Activated naive CD4-positive, alpha-beta T cell (primary cell): Measurements from ENCODE around the gene GAL3ST2.
"Not testable (repeated sequence)": the region's sequence is repeated elsewhere in the genome, so short reads cannot be mapped to it uniquely, and the experiment has no call there.

Experiments
- DNase-seq, 4 experiments: peaks; one replicate each; lab custom pipeline; 2025; lab: John Stamatoyannopoulos, UW

The GAL3ST2 gene

DNA sequence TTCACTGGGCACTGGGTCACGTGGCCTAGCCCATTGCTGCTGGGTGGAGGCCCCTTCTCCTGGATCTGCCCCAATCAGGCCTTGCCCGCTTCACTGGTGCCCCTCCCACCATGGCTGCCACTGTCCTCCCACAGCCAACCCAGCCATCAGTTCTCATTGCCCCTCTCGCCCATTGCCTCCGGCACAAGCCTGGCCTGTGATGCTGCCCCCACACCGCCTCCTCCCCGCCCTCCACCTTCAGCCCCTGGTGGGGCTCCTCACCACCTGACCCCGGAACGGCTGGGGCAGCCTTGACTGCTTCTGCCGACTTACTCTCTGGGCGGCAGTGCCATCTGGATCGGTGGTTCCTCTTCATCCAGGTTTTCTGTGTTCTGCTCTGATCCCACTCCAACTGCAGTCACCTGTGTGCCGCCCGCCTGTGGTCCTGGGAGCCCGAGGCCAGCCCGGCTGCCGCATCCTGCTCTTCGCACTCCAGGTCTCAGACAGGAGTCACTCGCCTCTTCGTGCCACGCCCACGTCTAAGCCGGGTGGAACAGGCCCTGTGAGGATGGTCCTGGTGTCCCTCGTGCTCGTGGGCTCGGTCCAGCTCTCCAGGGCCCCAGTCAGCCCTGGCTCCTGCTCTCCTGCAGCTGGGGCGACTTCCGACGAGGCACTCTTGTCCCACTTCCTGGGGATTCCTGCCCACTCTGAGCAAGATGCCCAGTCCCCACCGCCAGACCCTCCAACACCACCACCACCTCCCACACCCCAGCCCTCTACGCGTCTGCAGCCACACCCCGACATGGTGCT, 28.0 kb upstream of the GAL3ST2 start:
- no peak for DNase-seq

- no peak for DNase-seq
Measured at GRCh38 chr2:241750076-241750840, 26.4 kb upstream of the GAL3ST2 start.

DNA sequence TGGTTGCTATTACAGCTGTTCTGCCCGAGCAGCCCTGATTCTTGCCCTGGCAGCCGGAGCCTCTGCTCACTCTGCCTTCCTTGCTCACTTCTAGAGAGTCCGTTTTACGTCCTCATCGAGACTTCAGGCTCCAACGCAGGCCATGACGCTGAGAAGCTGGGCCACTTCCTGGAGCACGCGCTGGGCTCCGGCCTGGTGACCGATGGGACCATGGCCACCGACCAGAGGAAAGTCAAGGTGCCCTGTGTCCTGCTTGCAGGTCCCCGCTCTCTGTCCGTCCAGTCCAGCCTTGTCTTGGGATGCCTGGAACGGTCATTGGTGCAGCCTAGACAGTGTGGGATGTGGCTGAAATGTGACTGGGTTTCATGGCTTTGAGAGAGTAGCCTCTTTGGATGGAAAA, 25.5 kb upstream of the GAL3ST2 start:
- no peak for DNase-seq

- no peak for DNase-seq
Measured at GRCh38 chr2:241751776-241752175, 24.8 kb upstream of the GAL3ST2 start.

DNA sequence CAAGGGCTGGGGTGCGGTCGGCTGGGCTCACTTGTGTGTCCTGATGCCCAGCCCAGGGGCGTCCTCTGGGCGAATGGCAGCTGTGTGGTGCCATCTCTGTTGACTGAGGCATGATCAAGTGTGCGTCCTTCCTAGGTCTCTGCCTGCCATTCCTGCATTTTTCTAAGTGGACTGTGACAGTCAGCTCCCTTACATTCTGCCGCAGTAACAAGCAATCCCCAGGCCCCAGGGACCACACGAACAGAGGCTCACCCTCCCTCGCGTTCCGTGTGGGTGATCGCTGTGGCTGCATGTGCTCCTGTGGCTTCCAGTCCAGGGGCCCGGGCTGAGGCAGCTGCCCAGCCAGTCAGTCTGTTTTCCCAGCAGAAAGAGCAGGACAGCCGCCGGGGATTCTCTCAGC, 24.4 kb upstream of the GAL3ST2 start:
- DNase-seq, result no peak

GRCh38 chr2:241752689-241753276, 23.8 kb upstream of the GAL3ST2 start:
- DNase-seq, result no peak

- no peak for DNase-seq
Measured at GRCh38 chr2:241753493-241753892, 23.1 kb upstream of the GAL3ST2 start.

GRCh38 chr2:241754042-241754441, 22.6 kb upstream of the GAL3ST2 start:
- no peak for DNase-seq

DNA sequence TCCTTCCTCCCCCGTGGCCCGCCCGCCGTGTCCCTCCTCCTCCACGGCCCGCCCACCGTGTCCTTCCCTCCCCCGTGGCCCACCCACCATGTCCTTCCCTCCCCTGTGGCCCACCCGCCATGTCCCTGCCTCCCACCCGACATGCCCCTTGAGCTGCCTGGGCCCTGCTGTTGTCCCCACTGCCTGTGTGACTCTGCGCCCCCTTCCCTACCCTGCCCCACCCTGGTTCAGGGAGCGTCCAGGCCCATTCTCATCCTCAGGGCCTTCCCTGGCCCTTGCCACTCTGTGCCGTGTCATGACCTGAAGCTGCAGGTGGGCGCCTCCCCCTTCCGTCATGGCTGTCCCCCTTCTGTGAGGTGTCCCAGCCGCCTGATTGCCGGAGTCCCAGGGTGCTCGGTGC, 21.5 kb upstream of the GAL3ST2 start:
- no peak for DNase-seq

DNA sequence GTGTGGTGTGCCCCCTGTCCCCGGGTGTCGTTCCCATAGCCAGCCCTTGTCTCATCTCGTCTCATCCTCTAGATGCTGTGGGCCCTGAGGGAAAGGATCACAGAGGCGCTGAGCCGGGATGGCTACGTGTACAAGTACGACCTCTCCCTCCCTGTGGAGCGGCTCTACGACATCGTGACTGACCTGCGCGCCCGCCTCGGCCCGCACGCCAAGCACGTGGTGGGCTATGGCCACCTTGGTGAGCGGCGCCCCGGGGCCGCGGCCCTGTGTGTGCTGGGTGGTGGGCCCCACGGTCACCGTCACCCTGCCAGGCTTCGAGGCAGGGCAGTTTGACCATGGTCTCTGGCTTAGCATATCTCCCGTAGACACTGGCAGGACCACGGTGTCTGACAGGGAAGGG, 20.8 kb upstream of the GAL3ST2 start:
- DNase-seq, result no peak

DNA sequence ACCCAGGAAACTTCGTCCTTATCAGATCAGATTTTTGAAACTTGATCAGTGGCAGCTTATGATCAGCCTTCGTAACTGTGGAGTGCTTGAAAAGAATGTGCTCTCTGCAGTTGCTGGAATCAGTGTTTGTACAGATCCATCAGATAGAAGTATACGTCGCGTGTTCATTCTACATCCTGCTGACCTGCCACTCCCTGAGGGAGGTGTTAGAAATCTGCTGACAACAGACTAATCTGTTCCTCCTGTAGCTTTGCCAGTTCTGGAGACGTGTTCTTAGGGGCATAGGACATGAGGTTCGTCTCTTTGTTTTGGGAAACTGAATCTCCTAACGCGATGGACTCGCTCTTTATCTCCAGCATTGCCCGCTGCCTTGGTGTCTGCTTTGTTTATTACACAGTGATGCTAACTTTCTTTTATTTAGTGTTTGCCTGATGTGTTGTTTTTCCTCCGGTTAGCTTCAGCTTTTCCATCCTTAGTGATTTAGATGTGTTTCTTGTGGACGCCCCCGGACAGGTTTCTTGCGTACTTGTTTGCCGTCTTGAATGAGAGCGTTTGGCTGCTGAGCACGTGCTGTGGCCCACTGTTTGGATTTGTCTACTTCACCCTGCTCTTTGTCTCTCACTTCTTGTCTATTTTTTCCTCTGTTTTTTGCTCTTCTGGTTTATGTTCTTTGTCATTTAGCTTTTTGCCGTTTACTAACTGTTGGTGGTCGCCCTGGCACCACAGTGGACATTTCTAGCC, 17.4 kb upstream of the GAL3ST2 start:
- no peak for DNase-seq

- DNase-seq, result not testable (repeated sequence)
Measured at GRCh38 chr2:241759893-241760292, 16.7 kb upstream of the GAL3ST2 start.

DNA sequence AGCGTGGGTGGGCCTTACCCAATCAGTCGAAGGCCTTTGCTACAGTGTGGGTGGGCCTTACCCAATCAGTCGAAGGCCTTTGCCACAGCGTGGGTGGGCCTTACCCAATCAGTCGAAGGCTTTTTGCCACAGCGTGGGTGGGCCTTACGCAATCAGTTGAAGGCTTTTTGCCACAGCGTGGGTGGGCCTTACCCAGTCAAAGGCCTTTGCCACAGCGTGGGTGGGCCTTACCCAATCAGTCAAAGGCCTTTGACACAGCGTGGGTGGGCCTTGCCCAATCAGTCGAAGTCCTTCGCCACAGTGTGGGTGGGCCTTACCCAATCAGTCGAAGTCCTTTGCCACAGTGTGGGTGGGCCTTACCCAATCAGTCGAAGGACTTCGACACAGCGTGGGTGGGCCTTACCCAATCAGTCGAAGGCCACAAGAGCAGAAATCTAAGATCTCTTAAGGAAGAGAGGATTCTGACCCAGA, 16.3 kb upstream of the GAL3ST2 start:
- no peak for DNase-seq

GRCh38 chr2:241762321-241762932, 14.2 kb upstream of the GAL3ST2 start:
- no peak for DNase-seq

DNA sequence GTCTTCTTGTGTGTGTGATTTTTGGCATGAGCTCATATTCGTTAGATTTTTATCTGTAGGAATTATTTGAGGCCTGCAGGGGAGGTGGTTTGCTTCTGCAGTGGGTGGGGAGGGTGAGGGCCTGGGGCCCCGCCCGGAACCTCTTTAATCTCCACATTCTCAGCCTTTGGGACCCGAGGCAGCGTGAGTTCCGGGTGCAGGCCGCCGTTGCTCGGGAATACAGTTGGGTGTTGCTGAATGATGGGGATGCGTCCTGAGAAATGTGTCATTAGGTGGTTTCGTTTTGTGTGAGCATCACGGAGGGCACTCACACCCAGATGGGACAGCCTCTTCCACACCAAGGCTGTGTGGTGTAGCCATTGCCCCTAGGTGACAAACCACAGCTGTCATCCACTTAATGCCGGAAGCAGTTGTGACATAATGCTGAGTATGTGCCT, 13.7 kb upstream of the GAL3ST2 start:
- DNase-seq, result no peak

DNA sequence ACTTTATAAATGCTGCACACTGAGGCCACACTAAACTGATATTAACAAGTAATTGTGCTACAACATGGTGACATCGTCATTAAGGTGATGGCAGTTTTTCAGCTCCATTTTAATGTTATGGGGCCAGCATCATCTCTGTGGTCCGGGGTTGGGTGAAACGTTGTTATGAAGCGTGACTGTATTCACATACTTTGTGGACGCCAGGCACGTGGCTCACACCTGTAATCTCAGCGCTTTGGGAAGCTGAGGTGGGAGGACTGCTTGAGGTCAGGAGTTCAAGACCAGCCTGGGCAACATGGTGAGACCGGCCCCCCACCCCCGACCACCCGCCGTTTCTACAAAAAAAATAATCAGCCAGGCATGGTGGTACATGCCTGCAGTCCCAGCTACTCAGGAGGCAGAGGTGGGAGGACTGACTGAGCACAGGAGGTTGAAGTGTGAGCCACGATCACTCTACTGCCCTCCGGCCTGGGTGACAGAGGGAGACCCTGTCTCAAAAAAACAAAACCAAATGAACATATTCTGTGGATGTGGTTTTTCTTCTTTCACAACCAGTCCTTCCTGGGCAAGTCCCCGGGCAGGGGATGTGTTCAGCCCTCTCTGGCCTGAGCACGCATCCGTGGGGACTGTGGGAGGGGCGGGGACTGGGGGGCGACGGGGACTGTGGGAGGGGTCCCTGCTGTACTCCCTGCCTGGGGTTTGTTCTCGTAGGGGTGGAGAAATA, 12.9 kb upstream of the GAL3ST2 start:
- DNase-seq, result no peak

DNA sequence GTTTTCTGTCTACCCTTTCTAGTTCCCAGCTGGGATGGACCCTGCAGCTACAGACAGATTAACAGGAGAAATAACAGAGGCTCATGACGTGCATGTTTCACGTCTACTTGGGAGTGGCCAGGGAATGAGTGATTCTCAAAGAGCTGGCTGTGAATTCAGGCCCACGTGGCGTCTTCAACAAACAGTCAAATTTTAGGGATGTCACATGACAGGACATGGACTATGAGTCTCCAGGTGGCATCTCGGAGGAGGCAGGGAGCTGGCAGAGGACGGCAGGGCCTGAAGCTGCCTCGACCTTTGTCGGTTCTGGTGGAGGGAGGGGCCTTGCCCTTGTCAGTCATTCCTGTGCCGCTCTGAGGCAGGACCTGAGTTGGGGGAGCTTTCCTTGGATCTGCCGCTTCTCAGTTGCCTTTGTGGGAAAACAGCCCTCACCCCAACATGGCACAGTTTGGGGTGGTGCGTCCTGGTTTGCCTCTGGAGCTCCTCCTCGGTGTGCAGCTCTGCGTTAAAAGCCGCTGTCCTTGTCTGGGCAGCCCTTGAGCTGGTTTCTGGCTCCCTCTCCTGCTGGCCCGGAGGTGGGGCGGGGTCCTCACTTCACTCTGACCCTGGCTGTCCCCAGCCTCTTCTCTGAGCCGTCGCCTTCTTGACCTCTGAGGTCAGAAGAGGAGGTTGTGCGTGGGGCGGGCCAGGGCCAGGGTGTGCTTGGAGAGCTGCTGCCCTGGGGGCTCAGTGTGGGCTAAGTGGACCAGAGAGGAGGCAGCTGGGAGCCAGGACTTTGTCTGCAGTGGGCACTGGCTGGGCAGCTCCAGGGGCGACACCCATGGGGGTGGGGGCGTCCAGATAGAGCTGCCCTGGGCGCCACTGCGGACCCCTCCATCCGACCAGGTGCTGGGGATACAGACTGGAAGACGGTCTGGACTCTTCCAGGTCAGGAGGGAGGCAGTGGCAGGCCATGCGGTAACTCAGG, 12.1 kb upstream of the GAL3ST2 start:
- no peak for DNase-seq

DNA sequence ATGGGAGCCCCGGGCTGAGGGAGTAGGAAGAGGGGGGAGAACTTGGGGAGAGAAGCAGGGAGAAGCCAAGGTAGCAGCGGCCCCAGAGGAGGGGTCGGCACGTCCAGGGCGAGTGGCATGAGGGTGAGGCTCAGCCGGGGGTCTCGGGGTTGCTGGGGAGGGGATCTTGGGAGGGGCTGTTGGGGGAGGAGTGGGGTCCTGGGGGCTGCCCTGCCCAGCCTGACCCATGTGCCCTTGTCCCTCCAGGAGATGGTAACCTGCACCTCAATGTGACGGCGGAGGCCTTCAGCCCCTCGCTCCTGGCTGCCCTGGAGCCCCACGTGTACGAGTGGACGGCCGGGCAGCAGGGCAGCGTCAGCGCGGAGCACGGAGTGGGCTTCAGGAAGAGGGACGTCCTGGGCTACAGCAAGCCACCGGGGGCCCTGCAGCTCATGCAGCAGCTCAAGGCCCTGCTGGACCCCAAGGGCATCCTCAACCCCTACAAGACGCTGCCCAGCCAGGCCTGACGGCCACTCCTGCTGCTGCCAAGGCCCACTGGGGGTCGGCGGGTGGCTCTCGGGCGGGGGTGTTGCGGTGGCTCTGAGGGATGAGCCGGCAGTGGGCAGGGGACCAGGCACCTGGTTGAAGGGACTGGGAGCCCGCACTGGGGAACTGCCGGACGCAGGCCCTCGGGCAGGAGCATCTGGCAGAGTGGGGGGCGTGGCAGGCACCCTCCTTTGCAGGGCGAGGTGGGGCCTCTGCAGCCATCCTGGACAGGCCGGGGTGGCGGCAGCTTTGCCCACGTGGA, 9.0 kb upstream of the GAL3ST2 start:
- DNase-seq, result no peak

DNA sequence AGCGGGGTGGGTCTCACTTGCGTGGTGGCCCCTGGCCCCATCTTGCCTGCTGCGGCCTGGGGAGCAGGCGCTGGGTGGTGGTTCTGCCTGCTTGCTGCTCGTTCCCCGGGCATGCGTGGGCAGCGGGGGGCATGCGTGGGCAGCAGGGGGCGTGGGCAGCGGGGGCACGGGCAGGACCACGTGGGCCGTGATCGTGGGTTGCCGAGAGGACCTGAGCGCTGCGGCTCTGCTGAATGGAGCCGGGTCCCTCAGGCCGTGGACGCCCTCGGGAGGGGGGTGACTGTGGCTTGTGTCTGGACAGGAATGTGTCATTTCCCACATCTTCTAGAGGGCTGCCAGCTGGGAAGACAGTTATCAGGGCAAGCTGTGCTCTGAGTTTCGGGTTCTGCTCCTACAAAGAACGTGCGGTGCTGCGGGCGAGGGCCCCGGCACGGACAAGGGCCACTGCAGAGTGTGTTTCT, 8.3 kb upstream of the GAL3ST2 start:
- DNase-seq, result no peak
